A549 treated with RU486 at 1 μM for 4 hours (cell line): ENCODE measurements around the gene GGTLC1. TPM values are rescaled to one million over a fixed set of nuclear protein-coding genes. Genes with fewer than 3 reads are reported as not detected.

Source experiments
- total RNA-seq: library from RNA; stranded (reverse); fragments of 200-300 nt; extraction: Qiagen RNA extraction; gene quantifications from 5 replicates; pipeline ENCODE4 v1.2.3, GENCODE V29; 2022; ENCODE audit warnings: low read depth

The GGTLC1 gene
- total RNA-seq: not detected in 5 replicates

GRCh38 chr20:23988561-23988960 lies at the start of gene GGTLC1:
Gene GGTLC1, minus strand, starts transcription at chr20:23988779. Its CDS starts 2,168 bp downstream, at chr20:23986611.

Other genes with a start within 250 kb of the GGTLC1 start
- 0.72 to 1.2 TPM (median 0.85 TPM) in 5 replicates for gene CST1, start 237.8 kb downstream of the GGTLC1 start, total RNA-seq
- gene CST2, start 162.1 kb downstream of the GGTLC1 start, total RNA-seq: 0.23 to 0.53 TPM (median 0.38 TPM) in 3 of 5 replicates, not detected in the others
- not detected in 5 replicates for gene CST5, start 109.0 kb downstream of the GGTLC1 start, total RNA-seq